Measurements from ENCODE around the gene MYOC.

GRCh38 chr1:171625225-171625624 is 27.3 kb downstream of the MYOC start:
- TF ChIP-seq CTCF (IDR thresholded peaks at IDR 0.05), result no peak
- TF ChIP-seq SIN3A (IDR thresholded peaks at IDR 0.05; ENCODE audit: borderline replicate concordance, insufficient read depth, low read depth, low read length), result no peak
